Measurements from ENCODE around the gene CHRNA9. TPM values are rescaled to one million over a fixed set of nuclear protein-coding genes. Genes with fewer than 3 reads are reported as not detected.

Gene CHRNA9
- total RNA-seq, 1 donor from 2014 or later = not detected

DNA sequence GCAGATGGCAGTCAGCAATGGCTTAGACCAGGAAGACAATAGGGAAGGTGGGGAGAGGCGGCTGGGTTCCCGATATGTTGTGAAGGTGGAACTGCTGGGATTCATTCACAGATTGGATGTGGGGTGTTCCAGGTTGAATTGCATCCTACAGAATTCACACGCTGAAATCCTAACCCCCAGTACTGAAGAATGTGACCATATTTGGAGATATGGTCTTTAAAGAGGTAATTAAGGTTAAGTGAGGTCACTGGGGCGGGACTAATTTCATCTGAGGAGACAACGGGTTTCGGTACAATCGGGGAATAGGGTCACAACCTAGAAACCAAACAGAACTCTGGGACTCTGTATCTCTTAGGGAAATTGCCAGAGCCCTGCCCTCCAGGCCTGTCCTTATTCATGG is 5.3 kb upstream of the CHRNA9 start:
- Mint-ChIP-seq H3K36me3 (ENCODE audit: low read depth, unreplicated experiment) (no peaks in the 10 kb centered on the region), H3K4me1 (ENCODE audit: unreplicated experiment) (peaks cover 8% of the 10 kb centered on the region), H3K27ac (ENCODE audit: unreplicated experiment) (no peak overlapping the region), H3K27me3 (ENCODE audit: unreplicated experiment) (peaks cover 2% of the 10 kb centered on the region), H3K9me3 (ENCODE audit: unreplicated experiment) (no peaks in the 10 kb centered on the region), H3K4me3 (ENCODE audit: unreplicated experiment) (no peak overlapping the region)
- TF ChIP-seq, protein P1, sequence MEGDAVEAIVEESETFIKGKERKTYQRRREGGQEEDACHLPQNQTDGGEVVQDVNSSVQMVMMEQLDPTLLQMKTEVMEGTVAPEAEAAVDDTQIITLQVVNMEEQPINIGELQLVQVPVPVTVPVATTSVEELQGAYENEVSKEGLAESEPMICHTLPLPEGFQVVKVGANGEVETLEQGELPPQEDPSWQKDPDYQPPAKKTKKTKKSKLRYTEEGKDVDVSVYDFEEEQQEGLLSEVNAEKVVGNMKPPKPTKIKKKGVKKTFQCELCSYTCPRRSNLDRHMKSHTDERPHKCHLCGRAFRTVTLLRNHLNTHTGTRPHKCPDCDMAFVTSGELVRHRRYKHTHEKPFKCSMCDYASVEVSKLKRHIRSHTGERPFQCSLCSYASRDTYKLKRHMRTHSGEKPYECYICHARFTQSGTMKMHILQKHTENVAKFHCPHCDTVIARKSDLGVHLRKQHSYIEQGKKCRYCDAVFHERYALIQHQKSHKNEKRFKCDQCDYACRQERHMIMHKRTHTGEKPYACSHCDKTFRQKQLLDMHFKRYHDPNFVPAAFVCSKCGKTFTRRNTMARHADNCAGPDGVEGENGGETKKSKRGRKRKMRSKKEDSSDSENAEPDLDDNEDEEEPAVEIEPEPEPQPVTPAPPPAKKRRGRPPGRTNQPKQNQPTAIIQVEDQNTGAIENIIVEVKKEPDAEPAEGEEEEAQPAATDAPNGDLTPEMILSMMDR (IDR thresholded peaks at IDR 0.05; ENCODE audit: unreplicated experiment) = no peak
- no peak for DNase-seq (ENCODE audit: low spot score)

DNA sequence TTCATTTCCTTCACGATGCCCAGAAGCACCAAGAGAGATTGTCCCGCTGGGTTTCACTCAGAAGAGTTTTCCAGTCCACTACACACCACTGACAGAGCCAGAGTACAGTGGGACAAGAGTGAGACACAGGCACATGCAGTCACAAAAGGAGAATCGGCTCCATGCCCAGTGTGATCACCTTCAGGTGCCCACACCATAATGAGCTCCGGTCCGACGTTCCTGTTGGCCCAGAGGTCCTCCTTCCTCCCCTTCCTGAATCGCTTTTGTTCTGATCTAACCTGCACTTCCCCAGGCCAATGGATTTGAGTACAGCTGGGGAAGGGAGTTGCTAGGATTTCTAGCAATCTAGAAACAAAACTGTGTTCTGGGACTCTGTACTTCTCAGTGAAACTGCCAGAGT is 4.6 kb upstream of the CHRNA9 start:
- no peak overlapping the region for H3K4me3 Mint-ChIP-seq (ENCODE audit: unreplicated experiment)
- no peaks in the 10 kb centered on the region for H3K9me3 Mint-ChIP-seq (ENCODE audit: unreplicated experiment)
- H3K4me1 Mint-ChIP-seq (ENCODE audit: unreplicated experiment) = peaks cover 8% of the 10 kb centered on the region
- no peak for DNase-seq (ENCODE audit: low spot score)
- TF ChIP-seq, protein P1 (IDR thresholded peaks at IDR 0.05; ENCODE audit: unreplicated experiment) = no peak
- H3K27ac Mint-ChIP-seq (ENCODE audit: unreplicated experiment) = peak overlapping the region; percentile 10
- H3K36me3 Mint-ChIP-seq (ENCODE audit: low read depth, unreplicated experiment) = no peaks in the 10 kb centered on the region
- H3K27me3 Mint-ChIP-seq (ENCODE audit: unreplicated experiment) = peaks cover 2% of the 10 kb centered on the region

DNA sequence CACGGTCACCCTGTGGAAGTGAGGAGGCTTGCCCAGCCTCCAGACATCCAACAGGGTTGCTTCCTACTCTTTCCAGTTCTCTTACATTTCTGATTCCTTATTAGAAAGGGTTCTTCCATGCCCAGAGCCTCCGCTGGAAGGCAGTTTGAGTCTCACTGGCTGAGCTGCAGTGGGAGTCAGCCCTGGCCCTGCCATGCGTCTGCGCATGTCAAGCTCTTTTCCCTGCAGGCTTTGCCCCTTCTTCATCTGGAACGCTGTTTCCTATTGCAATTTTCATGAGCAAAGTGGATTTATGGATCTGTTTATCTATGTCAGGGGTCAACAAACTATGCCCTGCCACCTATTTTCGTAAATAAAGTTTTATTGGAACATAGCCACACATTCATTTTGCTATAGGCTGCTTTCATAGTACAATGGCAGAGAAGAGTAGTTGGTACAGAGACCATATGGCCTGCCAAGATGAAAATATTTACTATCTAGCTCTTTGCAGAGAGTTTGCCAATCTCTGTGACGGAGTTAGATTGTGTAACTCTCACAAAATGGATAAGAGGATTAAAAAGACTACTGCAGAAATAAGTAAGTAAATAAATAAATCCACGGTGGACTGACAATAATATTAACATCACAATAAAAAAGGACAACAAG is 3.9 kb upstream of the CHRNA9 start:
- Mint-ChIP-seq H3K4me1 (ENCODE audit: unreplicated experiment) (peaks cover 8% of the 10 kb centered on the region), H3K27me3 (ENCODE audit: unreplicated experiment) (peaks cover 2% of the 10 kb centered on the region), H3K4me3 (ENCODE audit: unreplicated experiment) (no peak overlapping the region), H3K27ac (ENCODE audit: unreplicated experiment) (no peak overlapping the region), H3K9me3 (ENCODE audit: unreplicated experiment) (no peaks in the 10 kb centered on the region), H3K36me3 (ENCODE audit: low read depth, unreplicated experiment) (no peaks in the 10 kb centered on the region)
- TF ChIP-seq, protein P1 (IDR thresholded peaks at IDR 0.05; ENCODE audit: unreplicated experiment) = no peak
- DNase-seq (ENCODE audit: low spot score) = no peak

DNA sequence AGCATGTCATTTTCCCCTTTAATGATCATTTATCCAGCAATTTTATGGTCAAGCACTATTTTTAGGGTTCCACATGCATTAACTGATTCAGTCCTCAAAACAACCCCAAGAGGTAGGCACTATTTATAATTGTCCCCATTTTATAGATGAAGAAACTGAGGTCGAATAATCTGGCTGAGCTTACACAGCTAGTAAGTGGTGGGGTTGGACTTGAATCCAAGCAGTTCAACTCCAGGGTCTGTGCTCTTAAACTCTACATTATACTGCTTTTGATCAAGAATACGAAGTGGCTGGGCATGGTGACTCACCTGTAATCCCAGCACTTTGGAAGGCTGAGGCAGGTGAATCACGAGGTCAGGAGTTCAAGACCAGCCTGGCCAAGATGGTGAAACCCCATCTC is 3.2 kb upstream of the CHRNA9 start:
- no peaks in the 10 kb centered on the region for H3K9me3 Mint-ChIP-seq (ENCODE audit: unreplicated experiment)

DNA sequence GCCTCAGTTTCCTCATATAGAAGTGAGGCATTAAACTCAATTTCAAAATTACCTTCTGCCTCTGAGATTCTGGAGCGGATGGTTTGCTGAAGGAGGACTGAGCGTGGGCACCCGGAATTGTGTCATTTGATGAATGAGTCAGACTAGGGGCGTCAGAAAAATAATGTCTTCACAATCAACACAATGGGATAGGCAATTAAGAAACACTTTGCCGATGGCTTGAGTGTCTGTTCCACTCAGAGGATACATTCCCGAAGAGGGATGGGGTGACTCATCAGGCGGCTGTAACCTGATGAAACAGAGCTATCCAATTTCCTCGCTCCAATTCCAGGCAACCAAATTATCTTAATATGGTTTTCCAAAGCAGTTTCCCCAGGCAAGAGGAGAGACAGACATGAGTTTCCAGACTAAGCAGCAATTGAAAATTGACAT is 1.2 kb upstream of the CHRNA9 start:
- Mint-ChIP-seq H3K4me1 (ENCODE audit: unreplicated experiment) (peaks cover 3% of the 10 kb centered on the region), H3K36me3 (ENCODE audit: low read depth, unreplicated experiment) (no peaks in the 10 kb centered on the region), H3K4me3 (ENCODE audit: unreplicated experiment) (no peak overlapping the region), H3K27me3 (ENCODE audit: unreplicated experiment) (peaks cover 2% of the 10 kb centered on the region), H3K9me3 (ENCODE audit: unreplicated experiment) (no peaks in the 10 kb centered on the region), H3K27ac (ENCODE audit: unreplicated experiment) (no peak overlapping the region)
- DNase-seq (ENCODE audit: low spot score) = no peak
- TF ChIP-seq, protein P1 (IDR thresholded peaks at IDR 0.05; ENCODE audit: unreplicated experiment) = no peak

More for the DNA sequence above, 3.2 kb upstream of the CHRNA9 start:
- peaks cover 8% of the 10 kb centered on the region for H3K4me1 Mint-ChIP-seq (ENCODE audit: unreplicated experiment)
- peaks cover 2% of the 10 kb centered on the region for H3K27me3 Mint-ChIP-seq (ENCODE audit: unreplicated experiment)
- DNase-seq (ENCODE audit: low spot score) = no peak
- H3K27ac Mint-ChIP-seq (ENCODE audit: unreplicated experiment) = no peak overlapping the region
- TF ChIP-seq, protein P1 (IDR thresholded peaks at IDR 0.05; ENCODE audit: unreplicated experiment) = no peak
- no peaks in the 10 kb centered on the region for H3K36me3 Mint-ChIP-seq (ENCODE audit: low read depth, unreplicated experiment)
- H3K4me3 Mint-ChIP-seq (ENCODE audit: unreplicated experiment) = no peak overlapping the region
